Hippocampal formation (tissue), 2 donors: ENCODE results near the gene ZNF593.

Experiments used
- DNase-seq, 2 donors: peaks; one replicate each; lab custom pipeline; 2025; lab: John Stamatoyannopoulos, UW

ZNF593 gene

GRCh38 chr1:26148887-26149286 lies 20.8 kb upstream of the ZNF593 start:
- no peak for DNase-seq

DNA sequence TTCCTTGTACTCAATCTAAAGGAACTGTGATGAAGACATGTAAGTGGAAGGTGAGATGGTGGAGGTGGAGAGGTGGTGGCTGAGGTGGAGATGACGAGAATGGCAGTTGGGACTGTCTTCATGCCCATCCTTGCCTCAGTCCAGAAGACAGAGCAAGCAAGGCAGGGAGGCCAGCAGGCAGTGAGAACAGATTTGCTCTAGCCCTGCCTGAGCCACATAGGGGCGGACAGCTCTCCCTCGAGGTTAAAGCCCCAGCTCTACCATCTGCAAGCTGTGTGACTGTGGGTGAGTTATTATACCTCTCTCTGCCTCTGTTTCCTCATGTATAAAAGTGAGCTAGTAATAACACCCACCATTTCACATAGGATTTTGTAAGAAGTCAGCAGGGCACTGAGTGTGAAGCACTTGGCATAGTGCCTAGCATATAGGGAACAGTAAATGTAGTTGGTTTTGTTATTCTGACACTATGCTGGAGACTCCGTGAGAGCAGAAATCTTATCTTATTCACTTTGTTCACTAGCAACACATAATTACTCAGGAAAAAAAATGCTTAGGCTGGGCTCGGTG lies 15.7 kb upstream of the ZNF593 start:
- DNase-seq, result no peak

- no peak for DNase-seq
These were observed 15.0 kb upstream of the ZNF593 start for GRCh38 chr1:26154750-26155149.

DNA sequence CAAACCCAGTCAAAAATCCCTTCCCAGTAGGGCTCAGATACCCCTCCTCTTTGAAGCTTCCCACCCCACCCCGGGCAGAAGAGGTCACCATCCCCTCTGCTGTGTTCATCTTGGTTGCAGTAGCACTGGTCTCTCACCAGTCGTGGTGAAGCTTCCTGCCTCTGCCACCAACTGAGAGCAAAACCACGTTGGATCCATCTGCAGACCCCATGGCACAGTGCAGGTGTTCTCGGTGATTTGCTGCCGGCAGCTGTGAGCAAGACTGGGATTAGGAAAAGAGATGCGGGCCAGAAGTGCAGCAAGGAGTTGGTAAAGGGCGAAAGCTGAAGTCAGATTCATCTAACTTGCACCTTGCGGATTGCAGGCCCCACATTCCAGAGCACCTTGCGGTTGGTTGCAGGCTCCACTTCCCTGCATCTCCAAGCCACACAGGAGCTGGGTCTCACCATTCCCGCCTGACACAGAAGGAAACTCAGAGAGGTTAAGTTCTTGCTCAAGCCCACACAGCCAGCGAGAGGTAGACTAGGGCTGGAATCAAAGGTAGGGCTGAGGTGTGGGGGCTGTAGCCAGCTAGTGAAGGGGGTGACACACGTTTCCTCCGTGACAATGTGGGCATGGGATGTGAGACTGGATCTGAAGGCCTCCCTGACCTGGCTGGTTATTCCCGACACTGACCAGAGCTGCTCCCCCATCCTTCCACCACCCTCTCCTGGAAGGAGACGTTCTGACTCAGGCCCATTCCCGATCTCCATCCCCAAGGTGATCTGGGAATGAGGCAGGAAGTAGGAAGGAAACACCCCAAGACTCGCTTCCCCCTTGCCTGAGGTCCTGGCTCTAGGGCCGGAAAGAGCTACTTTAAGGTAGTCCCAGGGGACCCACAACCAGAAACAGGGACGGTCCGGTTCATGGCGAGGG lies 14.1 kb upstream of the ZNF593 start:
- DNase-seq, result no peak

- DNase-seq, result no peak
These were observed 13.2 kb upstream of the ZNF593 start for GRCh38 chr1:26156285-26157038.

DNA sequence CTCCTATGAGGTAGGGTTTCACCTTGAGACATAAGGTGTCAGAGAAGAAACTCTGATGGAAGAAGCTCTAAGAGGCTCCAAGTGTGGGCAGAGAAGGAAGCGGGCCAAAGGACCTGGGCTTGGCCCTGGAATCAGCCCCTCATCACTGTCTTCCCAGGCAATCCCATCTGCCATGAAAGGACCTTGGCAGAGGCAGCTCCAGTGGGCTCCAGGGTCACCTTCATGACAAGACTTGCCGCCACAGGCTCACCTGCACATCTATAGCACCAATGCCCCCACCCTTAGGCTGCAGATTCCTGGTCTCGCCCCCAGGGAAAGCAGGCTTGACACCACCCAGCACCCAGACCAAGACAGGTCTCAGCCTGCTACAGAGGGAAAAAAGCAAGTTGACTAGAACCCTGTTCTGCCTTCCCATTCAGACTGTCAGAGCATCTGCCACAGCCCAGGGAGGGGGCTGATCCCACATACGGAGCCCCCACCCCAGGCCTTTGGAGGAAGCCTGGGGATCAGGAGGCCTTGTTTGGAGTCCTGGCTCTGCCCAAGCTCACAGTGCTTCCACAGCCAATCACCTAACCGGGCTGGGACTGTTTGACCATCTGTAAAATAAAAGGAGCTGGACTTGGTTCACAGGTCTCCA lies 11.3 kb upstream of the ZNF593 start:
- no peak for DNase-seq

DNA sequence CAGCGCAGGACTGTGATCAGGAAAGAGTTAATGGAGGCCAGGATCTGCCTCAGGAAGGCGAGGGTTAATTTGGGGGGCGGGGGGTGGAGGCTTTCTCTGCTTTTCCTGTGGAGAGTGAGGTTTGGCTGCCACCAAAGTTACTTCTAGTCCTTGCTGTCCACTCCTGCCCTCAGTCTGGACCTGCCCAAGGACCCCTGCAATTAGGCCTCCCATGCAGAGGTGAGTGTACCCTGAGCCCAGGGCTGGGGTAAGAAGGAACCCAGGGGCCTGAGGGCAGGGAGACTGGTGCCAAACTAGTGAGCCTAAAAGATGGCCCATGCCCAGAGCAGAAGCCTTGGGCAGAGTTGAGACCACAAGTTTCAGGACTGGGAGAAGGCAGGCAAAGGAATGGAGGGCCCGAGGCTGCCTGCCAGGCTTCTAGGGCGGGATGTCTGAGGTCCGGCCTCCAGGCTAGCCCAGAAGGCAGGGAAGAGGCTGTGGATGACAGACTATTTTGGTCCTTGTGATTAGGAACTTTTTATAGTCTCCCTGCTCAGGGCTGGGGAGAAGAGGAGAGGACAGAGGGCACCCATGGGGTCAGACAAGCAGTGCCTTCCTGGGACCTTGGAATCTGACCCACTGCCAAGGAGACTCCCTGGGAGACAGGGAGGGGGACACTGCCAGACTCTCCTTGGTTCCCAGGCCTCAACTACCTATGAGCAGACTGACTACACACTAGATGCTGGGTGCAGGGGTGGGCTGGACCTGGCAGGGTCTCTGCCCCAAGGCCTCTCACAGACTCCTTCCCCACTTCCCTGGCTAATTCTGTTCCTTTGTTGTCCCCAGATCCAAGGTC lies 10.6 kb upstream of the ZNF593 start, which contains the start of gene FAM110D:
Gene FAM110D, plus strand, starts transcription at position 172 of the 835 bp plus-strand sequence. CDS start 2,213 bp downstream, outside the sequence.
- no peak for DNase-seq

GRCh38 chr1:26159743-26160039 lies 10.0 kb upstream of the ZNF593 start:
- DNase-seq, result no peak

DNA sequence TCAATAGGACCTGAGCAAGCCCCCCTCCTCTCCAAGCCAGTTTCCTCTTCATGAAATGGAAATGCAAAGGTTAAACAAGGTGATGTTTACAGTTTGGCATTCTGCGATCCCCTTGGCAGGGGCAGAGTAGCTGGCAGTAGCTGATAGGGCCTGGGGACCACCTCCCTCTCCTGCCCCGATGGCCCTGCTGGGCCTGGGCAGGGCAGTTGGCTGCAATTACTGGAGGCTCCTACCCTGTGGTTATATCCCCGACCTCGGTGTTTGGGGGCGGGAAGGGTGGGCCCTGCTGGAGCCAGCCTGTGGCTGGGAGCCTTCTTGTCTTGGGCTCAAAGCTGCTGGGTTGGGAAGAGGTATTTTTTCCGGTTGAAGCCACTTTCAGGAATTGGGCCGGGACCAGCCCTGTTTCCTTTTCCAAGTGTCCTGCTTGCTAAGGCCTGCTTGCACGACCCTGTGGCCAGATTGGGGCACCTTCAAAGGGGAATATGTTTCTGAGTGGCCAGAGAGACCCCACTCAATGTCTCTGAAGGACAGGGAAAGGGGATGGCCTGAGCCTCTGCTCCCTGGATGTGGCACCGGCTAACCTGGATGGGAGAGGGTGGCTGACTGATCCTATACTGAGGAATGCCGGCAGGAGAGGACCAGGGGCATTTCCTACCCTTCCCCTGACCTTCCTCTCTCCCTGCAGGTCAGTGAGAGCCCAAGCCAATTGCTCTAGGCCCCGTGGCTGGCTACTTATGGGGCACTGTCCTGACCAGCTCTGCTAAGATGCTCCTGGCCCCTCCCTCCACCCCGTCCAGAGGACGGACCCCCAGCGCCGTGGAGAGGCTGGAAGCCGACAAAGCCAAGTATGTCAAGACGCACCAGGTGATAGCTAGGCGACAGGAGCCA lies 8.9 kb upstream of the ZNF593 start:
- DNase-seq, result no peak

- peak; percentile 26 to 59 for DNase-seq
These were observed 8.1 kb upstream of the ZNF593 start for GRCh38 chr1:26161415-26162219.

DNA sequence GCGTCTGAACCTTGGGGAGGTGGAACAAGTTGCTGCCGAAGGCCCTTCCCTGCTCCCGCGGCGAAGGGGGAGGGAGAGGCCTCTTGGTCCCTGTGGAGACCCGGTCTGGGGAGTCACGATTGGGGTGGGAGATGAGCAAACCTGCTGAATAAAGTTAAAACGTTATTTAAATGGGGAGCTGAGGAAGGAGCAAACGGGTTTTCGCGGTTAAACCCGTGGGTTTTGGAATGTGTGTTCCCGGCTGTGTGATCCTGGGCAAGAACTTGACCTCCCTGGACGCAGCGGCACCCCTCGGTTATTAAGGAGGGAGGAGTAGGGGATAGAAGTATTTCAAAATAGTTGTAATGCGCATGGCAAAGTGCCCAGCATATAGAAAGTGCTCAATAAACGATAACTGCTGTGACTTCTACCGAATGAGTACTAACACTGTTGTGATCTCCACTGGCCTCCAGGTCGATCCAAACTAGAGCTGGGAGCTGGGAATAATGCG lies 7.4 kb upstream of the ZNF593 start:
- DNase-seq, result no peak

DNA sequence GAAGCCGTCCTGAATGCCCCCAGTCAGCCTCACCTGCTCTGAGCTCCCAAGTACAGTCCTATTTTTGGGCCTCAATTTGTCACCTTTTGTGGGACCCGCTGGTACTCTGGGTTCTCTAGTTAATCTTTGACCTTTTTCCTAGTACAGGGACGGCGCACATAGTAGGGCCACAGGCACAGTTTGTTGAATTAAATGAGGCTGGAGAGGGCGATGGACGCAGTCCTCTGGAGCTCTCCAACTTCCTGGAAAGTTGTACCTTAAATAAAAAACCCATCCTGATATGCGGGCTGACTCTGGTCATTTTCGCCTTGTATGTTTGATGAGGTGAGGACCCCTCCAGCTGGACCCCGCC lies 6.0 kb upstream of the ZNF593 start:
- no peak for DNase-seq

GRCh38 chr1:26164036-26164860 lies 5.5 kb upstream of the ZNF593 start:
- DNase-seq, result peak in 1 of 2 donors; percentile 11

DNA sequence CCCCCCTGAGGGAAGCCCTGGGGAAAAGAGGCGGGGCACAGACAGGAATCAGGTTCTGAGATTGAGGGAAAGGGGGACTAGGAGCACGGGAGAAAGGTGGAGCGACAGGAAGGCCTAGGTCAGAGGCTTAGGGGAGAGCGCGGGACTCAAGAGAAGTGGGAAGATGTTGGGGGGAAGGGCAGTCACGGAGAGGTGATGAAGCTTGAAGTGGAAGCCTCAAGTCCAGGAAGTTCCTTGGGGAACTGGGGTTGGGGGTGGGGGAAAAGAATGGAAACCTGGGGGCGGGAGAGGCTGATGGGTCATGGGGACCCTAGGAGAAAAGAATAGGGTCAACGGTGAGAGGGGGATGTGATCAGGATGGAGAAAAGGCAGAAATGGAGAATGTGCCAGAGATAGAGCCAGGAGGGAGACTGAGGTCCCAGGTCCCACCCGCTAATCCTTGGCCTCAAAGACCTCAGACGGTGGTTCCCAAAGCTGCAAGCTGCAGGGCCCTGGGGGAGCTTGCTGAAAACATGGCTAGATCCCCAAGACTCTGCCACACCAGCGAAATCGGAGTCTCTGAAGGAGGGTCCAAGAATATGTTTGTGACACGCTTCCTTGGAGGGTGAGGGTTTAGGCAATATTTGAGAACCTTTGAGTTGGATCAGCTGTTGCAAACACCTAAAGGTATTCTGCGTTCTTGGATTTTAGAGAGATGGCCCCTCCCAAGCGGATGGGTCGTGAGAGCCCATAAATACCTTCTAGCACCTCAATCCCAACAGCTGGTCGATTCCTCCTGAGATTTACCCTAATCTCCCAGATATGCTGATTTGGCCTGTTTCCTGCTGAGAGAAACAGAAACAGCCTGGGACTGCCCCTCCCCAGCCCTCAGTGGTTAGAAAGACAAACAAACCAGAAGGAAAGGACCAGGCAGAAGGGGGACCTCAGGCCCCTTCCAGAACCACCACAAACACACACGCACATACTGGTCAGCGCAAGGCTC lies 4.6 kb upstream of the ZNF593 start:
- no peak for DNase-seq

- no peak for DNase-seq
These were observed 2.9 kb upstream of the ZNF593 start for GRCh38 chr1:26166719-26167281.

- no peak for DNase-seq
These were observed 1.1 kb upstream of the ZNF593 start, which contains the start of gene C1orf232 for GRCh38 chr1:26168410-26169197. Gene C1orf232 (minus strand): TSS chr1:26168963. CDS start chr1:26168499, 464 bp downstream.
